ENCODE results near the gene FEV.
"Not testable (repeated sequence)": the region's sequence is repeated elsewhere in the genome, so short reads cannot be mapped to it uniquely, and the experiment has no call there.

FEV gene

DNA sequence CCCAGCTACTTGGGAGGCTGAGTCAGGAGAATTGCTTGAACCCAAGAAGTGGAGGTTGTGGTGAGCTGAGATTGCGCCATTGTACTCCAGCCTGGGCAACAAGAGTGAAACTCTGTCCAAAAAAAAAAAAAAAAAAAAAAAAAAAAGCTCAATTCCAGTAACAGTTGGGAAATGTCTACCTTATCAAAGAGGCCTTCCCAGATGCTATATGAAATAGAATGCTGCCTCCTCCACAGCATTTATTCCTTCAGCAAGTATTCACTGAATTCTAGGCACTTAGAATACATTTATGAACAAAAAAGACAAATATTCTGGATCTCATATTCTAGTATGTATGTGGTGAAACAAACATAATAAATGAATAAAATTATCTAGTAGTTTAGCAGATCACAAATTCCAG is 38.4 kb downstream of the FEV start:
- DNase-seq (ENCODE audit: extremely low read depth in 1 of 2, low read depth in 1 of 2) = no peak

GRCh38 chr2:218944759-218945404 is 40.1 kb downstream of the FEV start:
- DNase-seq (ENCODE audit: extremely low read depth in 1 of 2, low read depth in 1 of 2) = no peak

GRCh38 chr2:218931751-218932150 is 53.2 kb downstream of the FEV start:
- not testable (repeated sequence) for DNase-seq (ENCODE audit: extremely low read depth in 1 of 2, low read depth in 1 of 2)

All from stimulated activated CD8-positive, alpha-beta memory T cell treated with anti-CD3 and anti-CD28 coated beads, Interleukin-7, amount 100 ng/mL, for 48 hours (primary cell).